T-helper 22 cell (primary cell): ENCODE measurements around the gene CHST2.
"Not testable (repeated sequence)": the region's sequence is repeated elsewhere in the genome, so short reads cannot be mapped to it uniquely, and the experiment has no call there.

Experiments used
- DNase-seq: peaks from one replicate; pipeline ENCODE4 v3.0.0-alpha.2; 2020; ENCODE audit warnings: low read depth

Gene CHST2

GRCh38 chr3:143134471-143134870 lies 14.9 kb downstream of the CHST2 start:
- DNase-seq, result no peak

GRCh38 chr3:143135150-143135549 lies 15.6 kb downstream of the CHST2 start:
- no peak for DNase-seq

- no peak for DNase-seq
Observed at GRCh38 chr3:143137435-143138036, 18.0 kb downstream of the CHST2 start.

GRCh38 chr3:143138953-143139352 lies 19.4 kb downstream of the CHST2 start:
- no peak for DNase-seq

GRCh38 chr3:143139762-143140161 lies 20.2 kb downstream of the CHST2 start:
- DNase-seq, result no peak

- DNase-seq, result no peak
Observed at GRCh38 chr3:143140550-143140949, 21.0 kb downstream of the CHST2 start.

GRCh38 chr3:143142354-143142753 lies 22.8 kb downstream of the CHST2 start:
- no peak for DNase-seq

- no peak for DNase-seq
Observed at GRCh38 chr3:143145906-143146305, 26.3 kb downstream of the CHST2 start.

- DNase-seq, result no peak
Observed at GRCh38 chr3:143146486-143147274, 27.1 kb downstream of the CHST2 start.

GRCh38 chr3:143147707-143148106 lies 28.1 kb downstream of the CHST2 start:
- no peak for DNase-seq

- DNase-seq, result no peak
Observed at GRCh38 chr3:143150071-143150470, 30.5 kb downstream of the CHST2 start.

GRCh38 chr3:143151004-143151731 lies 31.6 kb downstream of the CHST2 start:
- no peak for DNase-seq

- no peak for DNase-seq
Observed at GRCh38 chr3:143152043-143152442, 32.5 kb downstream of the CHST2 start.

- no peak for DNase-seq
Observed at GRCh38 chr3:143155756-143156155, 36.2 kb downstream of the CHST2 start.

GRCh38 chr3:143158014-143158988 lies 38.7 kb downstream of the CHST2 start:
- DNase-seq, result no peak

- DNase-seq, result no peak
Observed at GRCh38 chr3:143160437-143160836, 40.9 kb downstream of the CHST2 start.

GRCh38 chr3:143163562-143164100 lies 44.1 kb downstream of the CHST2 start:
- no peak for DNase-seq

GRCh38 chr3:143165211-143165610 lies 45.6 kb downstream of the CHST2 start:
- DNase-seq, result no peak

- DNase-seq, result not testable (repeated sequence)
Observed at GRCh38 chr3:143165612-143166285, 46.2 kb downstream of the CHST2 start.

- DNase-seq, result no peak
Observed at GRCh38 chr3:143166376-143166775, 46.8 kb downstream of the CHST2 start.
